HG03342 (cell line): ENCODE results near the gene EFEMP2.

Source experiments
- ATAC-seq: cut with Tn5 transposase; IDR thresholded peaks from one replicate; pipeline ENCODE4 v1.9.1; 2021; ENCODE audit warnings: mild to moderate bottlenecking, moderate library complexity; ENCODE audit not compliant: unreplicated experiment

The EFEMP2 gene

DNA sequence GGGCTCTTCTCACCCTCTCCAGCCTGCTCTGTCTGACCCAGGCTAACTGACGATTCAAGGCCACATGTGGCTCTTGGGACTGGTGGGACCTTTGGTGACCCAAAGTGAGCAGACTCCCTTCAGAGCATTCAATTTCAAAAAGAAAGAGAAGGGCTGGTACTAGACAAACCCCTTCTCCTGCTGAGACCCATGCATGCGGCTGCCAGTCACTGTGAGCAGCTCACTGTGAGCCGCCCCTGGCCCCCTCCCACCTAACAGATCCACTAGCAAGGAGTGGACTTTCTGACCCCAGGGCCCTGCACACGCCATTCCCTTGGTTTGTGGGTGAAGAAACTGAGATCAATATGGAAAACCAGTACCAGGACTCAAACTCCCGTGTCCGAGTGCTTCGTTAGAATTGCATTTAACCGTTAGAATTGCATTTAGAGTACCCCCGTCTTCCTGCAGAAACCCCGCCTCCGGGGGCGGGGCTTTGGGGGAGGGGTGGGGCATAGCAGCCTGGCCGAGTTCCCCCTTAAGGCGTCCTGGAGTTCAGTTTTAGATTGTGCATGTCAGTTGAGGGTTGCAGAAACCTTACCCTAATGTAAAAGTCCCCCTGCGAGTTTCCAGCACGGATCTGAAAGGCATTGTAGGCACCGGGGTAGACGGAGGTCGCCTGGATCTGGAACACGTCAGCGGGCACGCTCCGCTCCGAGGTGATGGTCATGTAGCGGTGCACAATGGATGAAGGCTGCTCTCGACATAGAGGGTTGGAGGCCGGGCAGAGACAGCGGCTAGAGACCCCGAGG, 5.1 kb downstream of the EFEMP2 start:
- ATAC-seq = no peak

DNA sequence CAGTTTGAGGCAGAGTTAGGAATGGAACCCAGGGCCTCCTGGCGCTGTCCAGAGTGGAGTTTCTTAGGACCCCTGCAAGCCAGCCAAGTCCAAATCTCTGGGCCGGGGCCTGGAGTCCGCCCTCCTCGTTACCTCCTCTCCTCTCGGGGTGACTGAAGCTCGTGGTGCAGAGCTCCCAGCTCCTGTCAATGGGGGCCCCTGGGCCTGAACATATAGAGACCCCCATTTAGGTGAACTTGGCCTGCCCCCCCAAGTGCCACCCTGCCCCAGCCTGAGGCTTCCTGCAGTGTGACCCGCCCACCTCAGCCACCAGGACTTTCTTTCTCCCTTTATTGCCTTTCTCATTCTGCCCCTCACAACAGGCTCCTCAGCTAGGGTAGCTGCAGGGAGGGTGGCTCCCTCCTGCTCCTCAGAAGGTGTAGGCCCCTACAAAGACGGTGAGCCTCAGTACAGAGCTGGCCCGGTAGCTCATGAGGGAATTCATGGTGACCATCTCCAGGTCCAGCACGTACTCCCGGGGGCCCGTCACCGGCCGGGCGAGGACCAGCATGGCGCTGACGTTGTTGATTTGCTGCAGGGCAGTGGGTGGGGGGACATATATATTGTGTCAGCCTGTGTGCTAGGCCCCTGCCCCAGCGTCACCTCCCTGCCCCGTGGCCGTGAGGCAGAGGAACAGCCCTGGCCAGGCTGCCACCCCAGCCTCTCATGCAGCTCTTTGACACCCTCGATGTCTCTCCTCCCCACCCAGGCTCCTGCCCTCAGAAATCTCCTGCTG, 5.9 kb downstream of the EFEMP2 start:
- no peak for ATAC-seq

DNA sequence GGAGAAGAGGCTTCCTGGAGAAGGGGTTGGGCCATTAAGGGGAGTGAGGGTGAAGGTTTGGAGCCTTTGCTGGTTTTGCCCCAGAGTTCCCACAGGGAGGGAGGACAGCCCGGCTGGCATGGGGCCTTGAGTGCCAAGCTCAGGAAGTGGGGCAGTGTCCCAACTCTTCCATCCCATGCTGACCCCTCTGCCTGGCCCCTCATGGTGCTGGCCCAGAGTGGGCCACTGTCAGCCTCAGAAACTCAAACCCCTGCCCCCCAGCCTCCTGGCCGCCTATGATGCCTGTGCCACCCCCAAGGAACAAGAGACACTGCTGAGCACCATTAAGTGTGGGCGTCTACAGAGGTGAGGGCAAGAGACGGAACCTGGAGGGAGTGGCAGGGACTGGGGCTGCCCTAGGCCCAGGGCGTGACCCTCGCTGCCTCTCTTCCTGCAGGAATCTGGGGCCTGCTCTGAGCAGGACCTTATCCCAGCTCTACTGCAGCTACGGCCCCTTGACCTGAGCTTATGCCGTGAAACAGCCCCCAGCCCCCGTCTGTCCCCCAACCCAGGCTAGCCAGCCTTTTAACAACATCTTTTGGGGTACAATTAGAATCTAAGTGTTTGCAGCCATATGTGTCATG, 6.9 kb downstream of the EFEMP2 start:
- no peak for ATAC-seq

DNA sequence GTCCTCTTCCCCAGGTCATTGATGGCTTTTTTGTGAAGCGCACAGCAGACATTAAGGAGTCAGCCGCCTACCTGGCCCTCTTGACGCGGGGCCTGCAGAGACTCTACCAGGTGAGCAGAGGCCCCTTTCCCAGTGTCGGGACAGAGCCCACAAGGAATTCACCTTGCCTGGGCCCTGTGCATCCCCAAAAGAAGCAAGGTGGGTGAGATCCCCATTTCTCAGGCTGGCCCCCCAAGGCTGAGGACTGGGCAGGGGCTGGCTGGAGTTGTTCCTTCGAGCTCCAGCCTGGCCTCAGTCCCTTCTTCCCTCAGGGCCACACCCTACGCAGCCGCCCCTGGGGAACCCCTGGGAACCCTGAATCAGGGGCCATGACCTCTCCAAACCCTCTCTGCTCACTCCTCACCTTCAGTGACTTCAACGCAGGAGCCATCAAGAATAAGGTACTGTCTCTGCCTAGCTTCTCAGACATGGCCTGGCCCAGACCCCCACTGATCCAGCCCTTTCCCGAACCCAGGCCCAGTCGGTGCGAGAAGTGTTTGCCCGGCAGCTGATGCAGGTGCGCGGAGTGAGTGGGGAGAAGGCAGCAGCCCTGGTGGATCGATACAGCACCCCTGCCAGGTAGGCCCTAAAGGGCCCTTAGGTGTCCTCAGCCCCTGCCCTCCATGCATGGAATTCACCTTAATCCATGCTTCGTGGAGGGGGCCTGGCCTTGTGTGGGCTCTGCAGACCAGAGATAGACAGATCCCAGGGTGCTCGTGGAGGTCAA, 7.7 kb downstream of the EFEMP2 start:
- ATAC-seq = no peak

DNA sequence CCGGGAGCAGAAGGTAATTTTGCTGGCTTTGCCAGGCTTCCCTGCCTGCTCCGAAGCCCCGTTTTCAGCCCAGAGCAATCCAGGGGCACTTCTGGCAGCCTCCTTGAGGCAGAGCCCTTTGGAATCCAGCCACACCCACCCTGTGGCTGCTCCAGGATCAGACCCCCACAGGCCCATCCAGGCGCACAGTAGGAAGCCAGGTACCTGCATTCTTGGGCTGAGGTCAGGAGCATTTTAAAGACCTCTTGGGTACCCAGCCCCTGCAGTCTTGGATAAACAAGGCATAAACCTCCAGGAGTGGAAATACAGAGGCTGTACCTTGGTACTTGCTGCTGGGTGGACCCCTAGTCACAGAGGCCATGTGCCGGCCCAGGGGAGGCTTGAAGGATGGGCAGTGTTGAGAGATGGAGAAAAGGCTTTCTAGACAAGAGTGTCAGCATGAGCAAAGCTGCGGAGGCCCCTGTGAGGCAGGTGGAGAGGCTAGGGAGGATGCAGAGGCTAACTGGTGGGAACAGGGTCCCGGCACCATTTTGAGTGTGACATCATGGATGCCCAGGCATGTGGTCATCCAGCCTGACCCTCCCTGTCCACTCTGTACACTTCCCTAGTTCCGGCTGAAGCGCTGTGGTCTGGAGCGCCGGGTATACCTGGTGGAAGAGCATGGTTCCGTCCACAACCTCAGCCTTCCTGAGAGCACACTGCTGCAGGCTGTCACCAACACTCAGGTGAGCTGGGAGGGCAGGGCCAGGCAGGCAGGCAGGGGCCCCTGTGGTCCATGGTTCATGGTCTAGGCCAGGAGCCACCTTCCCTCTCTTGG, 8.5 kb downstream of the EFEMP2 start:
- ATAC-seq = no peak

DNA sequence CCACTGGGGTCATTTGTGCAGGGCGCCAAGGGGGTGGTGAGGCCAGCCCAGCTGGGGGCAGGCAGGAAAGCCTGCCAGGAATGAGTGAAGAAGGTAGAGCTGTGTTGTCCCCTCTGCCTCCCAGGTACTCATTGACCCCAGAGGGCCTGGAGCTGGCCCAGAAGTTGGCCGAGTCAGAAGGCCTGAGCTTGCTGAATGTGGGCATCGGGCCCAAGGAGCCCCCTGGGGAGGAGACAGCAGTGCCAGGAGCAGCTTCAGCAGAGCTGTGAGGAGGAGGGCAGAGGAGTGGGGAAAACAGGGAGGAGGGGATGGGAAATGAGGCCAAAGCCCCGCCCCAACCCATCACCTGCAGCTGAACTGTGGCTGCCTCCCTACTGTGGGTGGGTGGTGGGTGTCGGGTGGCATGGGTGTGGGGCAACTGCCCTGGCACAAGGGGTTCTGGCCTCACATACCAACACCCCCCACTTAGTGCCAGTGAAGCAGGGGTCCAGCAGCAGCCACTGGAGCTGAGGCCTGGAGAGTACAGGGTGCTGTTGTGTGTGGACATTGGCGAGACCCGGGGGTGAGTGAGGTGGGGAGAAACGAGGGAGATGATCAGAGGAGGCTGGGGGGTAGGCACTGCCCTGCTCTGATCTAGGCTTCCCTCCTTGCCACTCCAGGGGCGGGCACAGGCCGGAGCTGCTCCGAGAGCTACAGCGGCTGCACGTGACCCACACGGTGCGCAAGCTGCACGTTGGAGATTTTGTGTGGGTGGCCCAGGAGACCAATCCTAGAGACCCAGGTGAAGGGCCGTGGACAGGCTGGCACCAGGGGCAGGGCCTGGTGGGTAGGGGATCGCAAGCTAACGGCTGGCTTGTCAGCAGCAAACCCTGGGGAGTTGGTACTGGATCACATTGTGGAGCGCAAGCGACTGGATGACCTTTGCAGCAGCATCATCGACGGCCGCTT, 9.4 kb downstream of the EFEMP2 start:
- no peak for ATAC-seq

DNA sequence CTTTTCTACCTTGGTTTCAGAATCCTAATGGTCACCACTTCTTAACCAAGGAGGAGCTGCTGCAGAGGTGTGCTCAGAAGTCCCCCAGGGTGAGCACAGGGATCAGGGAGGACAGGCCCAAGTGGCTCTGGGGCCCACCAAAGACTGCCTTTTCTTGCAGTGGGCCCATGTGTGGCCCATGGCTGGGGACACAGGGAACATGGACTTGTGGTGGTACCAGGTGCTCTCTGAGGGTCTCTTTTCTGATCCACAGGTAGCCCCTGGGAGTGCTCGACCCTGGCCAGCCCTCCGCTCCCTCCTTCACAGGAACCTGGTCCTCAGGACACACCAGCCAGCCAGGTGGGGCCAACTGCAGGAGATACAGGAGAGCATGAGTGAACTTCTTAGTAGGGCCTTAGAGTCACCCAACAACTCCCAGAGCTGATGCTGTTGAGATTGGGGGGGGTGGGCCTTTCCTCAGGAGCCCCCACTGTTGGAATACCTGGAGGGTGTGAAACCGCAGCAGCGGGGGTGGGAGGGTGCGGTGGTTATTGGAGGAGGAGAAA, 10.3 kb downstream of the EFEMP2 start:
- ATAC-seq = no peak

DNA sequence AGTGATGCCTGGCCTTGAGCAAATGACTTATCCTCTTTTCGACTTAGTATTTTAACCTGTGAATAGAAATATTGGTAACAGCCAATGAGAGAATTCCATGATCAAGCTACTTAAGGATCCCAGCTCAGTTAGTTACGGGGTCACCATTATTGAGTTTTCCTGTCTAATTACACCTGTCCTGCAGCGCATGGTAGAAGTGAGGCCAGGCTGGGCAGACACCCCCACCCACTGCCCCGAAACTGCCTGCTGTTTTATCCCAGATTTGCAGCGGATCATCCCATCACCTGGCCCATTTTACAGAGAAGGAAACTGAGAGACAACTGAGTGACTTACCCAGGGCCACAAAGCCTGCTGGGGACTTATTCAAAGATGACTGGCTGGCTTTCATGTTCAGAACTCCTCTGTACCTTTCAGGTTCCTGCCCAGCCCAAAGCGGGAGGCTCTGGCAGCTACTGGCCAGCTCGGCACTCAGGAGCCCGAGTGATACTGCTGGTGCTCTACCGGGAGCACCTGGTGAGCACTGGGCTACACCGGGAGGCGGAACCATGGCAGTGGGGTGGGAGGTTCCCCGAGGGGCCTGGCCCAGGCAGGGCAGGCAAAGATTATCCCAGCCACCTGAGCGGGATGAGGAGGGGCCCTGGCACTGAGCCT, 10.9 kb downstream of the EFEMP2 start:
- ATAC-seq = no peak

DNA sequence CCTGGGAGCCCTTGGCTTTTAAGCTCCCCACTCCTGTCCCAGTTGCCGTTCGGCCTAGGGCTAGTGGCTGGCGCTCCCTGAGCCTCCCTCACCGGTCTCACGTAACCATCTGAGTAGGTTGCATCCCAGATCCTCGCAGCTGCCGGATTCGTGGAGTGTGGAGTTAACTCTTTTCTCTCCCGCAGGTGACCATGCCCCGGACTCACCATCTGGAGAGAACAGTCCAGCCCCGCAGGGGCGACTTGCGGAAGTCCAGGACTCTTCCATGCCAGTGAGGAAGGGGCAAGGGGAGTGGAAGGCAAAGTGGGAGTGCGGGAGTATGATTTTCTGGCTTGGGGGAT, 11.5 kb downstream of the EFEMP2 start:
- no peak for ATAC-seq

DNA sequence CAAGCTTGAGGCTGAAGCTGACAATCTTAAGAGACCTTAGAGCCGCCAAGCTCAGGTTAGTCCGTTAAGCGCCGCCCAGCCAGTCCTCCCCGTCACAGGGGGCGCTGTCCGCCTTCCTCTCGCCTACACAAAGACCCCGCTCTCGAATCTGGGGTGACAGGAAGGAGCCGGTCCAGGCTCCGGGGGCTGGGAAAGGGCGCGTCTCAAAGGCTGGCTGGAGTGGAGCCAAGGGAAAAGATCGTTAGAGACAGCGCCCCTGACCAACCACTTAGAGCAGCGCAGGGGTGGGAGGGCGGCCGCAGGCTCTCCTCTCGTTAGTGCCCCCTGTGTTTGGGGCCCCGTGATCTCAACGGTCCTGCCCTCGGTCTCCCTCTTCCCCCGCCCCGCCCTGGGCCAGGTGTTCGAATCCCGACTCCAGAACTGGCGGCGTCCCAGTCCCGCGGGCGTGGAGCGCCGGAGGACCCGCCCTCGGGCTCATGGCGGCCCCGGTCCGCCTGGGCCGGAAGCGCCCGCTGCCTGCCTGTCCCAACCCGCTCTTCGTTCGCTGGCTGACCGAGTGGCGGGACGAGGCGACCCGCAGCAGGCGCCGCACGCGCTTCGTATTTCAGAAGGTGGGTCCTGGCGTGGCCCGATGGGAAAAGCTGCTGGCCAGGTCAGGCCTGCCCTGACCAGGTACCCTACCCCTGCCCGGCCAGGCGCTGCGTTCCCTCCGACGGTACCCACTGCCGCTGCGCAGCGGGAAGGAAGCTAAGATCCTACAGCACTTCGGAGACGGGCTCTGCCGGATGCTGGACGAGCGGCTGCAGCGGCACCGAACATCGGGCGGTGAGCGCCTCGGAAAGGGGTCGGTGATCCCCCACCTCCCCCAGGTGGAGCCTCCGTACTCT, 12.1 kb downstream of the EFEMP2 start, which contains the start of gene MUS81:
TSS of gene MUS81 (plus strand) at position 156 of the 887 bp plus-strand sequence. CDS start at position 477, 321 bp downstream.
- peak; percentile 27 for ATAC-seq

DNA sequence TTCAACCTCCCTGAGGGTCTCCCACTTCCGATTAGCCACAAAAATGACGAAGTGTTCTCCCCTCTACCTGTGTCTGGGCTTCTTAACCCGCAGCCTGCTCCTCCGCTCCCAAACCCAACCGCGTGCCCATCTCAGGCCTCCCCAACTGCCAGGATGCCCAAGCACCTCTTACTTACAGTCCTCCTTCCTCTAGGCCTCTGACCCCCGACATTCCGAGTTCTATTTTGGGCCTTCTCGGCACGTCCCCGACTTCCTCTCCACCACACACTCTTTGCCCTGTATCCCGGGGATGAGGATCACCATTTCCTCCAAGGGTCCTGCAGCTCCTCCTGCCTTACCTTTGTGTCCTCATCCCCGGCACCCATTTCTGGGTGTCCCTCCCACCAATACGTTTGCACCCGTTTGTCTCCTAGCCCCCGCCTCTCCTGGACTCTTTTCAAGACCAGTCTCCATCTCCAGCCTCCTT, 12.8 kb downstream of the EFEMP2 start:
- no peak for ATAC-seq

DNA sequence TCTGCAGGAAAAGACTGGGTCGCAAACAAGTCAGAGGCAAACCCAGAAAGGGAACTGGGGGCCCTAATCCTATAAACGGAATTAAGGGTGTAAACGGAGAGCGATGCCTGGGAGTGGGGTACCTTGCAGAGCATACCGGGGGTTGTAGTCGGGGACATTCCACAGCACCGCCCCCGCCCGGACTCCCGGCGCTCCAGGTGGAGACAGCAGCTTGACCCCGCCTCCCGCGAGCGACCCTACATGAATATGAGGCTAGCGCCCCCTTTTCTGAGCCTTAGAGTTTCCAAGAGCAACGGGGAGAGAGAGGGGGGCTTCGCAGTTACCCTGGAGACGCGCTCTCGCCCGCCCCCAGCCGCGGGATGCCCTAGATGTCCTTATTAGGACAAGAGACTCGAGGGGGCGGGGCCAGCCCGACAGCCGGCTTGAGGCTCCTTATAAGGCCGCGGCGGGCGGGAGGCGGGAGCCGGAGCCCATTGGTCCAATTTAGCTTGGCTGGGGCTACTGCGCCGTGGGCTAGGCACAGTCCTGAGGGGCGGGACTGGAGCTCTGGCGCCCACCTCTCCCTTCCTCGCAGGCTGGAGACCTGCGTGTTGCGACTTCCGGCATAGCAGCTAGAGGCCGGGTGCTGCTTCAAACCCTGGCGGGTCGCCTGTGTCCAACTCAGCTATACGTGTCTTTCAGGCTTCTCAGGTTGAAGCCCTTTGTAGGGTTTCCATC, 13.3 kb downstream of the EFEMP2 start:
- ATAC-seq = peak; percentile 44

DNA sequence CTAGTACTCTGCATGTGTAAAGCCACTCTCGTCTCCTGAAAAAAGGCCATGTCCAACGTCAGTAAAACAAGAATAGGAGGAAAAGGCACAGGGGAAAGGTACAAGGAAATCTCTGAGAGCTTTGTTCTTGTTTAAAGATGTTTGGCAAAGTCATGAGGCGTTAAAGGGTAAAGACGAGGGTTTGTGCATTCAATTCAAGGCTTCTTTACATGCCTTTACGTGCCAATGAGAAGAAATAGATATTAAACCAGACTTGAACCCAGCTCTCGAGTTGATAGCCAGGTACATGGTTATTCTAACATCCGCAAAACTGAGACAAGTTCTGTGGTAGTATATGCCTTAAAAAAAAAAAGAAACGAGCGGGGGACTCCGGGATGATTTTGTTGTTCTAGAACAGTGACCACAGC, 13.9 kb downstream of the EFEMP2 start:
- no peak for ATAC-seq

DNA sequence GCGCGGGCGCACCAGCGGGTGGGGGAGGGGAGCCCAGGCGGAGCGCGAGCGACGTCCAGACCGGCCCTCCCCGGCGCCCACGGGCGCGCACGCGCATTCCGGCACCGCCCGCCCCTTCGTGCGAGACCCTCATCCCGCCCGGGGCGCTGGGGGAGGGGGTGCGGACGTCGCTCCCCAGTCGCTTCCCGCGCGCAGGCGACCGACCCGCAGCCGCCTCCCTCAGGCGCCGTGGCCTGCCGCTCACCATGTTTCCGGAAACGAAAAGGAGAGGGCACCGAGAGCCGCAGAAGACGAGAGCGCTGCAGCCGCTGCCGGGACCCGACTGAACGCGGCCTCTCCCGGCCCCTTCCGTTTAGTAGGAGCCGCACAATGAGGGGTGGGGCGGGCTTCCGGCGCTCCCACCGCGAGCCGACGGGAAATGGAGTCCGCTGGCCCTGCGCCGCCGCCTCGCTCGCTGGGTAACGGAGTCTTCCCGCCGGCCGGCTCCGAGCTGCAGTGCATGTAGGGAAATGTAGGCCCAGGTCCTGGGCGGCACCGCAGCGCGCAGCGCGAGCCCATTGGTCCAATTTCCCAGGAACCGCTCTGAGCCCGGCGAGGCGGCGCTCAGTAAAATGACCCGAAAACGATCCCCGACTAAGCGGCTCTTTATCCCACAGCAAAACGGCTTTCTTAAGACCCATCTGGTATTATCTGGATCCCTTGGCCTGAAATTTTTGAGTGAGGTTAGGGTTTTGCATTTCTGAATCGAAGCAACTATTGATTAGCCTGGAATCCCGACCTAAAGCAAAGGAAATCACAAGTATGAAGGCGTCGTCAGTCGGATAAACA, 14.5 kb downstream of the EFEMP2 start, which contains the start of gene CFL1:
TSS of gene CFL1 (minus strand) at position 328 of the 828 bp plus-strand sequence. CDS start at position 247, 81 bp downstream.
- peak; percentile 43 for ATAC-seq

DNA sequence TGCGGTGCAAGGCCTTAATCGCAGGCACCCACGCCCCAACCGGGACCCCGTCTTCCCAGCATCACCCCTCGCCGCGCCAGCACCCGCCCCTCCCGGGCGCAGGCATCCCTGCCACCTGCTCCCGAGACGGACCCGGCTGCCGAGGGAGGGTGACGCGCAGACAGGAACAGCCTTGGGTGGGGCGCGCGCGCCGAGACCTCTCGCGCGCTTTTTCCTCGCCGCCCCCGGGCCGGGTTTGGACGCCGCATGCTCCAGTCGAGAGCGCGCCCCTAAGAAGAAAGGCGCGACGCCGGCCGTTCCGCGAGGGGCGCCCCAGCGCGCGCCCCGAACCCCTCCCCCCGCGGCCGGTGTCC, 15.1 kb downstream of the EFEMP2 start:
- ATAC-seq = no peak
